HepG2 (cell line): ENCODE data around the gene DNAAF9.

ENCODE experiments used
- KDM1A ChIP-seq: IDR thresholded peaks from 2 replicates; pipeline ENCODE4 v1.6.1; 2016; ENCODE audit warnings: missing compliant biosample characterization
- KDM5A ChIP-seq: fragments of 200-600 bp; sonication (generic); IDR thresholded peaks from 2 replicates; pipeline ENCODE4 v1.7.0; 2018; ENCODE audit warnings: antibody characterized with exemption, mild to moderate bottlenecking, low read length, borderline replicate concordance
- NR2C2 ChIP-seq: sonication (generic); formaldehyde crosslinking; IDR thresholded peaks from 2 replicates; pipeline ENCODE4 v1.4.0; 2020; ENCODE audit warnings: missing genetic modification reagents, mild to moderate bottlenecking, moderate library complexity, borderline replicate concordance
- TF ChIP-seq, protein P1 (sequence below): sonication (generic); formaldehyde crosslinking; IDR thresholded peaks from 2 replicates; pipeline ENCODE4 v1.4.0; 2020; ENCODE audit warnings: missing genetic modification reagents

DNA sequence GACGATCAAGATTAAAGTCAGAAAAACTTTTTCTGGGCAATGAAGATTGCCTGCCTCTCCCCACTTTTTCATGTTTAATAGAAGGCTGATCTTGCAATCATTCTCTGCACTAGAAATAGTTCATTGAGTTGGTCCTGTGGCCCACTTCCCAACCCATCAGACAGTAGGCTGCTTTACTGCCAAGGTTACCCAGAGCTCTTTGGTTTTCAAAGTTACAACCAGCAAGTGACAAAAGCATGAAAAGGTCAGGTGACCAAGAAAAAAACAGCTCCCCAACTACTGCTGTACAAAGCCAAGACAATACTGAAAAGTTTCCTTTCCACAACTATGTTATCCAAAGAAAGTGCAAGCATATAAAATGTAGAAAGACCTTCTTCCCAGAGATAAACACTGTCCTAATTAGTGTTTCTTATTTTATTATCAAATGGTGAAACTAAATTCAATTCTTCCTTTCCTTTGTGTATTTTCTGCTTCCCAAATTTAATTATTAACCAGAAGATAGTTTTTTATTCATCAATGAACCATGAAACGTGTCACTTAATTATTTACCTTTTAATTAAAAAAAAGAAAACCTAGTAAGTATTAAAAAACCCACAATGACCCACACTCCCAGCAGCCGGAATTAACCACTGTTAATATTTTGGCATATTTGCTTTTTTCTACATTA lies 16.6 kb downstream of the DNAAF9 start:
- TF ChIP-seq KDM1A (no peak), NR2C2 (no peak), KDM5A (no peak)
- TF ChIP-seq, protein P1, sequence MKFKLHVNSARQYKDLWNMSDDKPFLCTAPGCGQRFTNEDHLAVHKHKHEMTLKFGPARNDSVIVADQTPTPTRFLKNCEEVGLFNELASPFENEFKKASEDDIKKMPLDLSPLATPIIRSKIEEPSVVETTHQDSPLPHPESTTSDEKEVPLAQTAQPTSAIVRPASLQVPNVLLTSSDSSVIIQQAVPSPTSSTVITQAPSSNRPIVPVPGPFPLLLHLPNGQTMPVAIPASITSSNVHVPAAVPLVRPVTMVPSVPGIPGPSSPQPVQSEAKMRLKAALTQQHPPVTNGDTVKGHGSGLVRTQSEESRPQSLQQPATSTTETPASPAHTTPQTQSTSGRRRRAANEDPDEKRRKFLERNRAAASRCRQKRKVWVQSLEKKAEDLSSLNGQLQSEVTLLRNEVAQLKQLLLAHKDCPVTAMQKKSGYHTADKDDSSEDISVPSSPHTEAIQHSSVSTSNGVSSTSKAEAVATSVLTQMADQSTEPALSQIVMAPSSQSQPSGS (CRISPR knock-in tag): no peak
